Nephron progenitor cell (in vitro differentiated cells): ENCODE measurements around the gene RABGAP1.

Experiments used
- DNase-seq: peaks from one replicate; pipeline ENCODE4 v3.0.0; 2021
- H3K27ac Mint-ChIP-seq: 2 replicates; pipeline ENCODE4 v1.8.0; 2021; ENCODE audit warnings: mild to moderate bottlenecking, moderate library complexity, mixed read lengths
- H3K27me3 Mint-ChIP-seq: 2 replicates; pipeline ENCODE4 v1.8.0; 2021; ENCODE audit warnings: mild to moderate bottlenecking, low read depth, mixed read lengths; ENCODE audit not compliant: poor library complexity
- H3K36me3 Mint-ChIP-seq: 2 replicates; pipeline ENCODE4 v1.8.0; 2021; ENCODE audit warnings: low read depth, mixed read lengths
- H3K4me1 Mint-ChIP-seq: 2 replicates; pipeline ENCODE4 v1.8.0; 2021; ENCODE audit warnings: mixed read lengths
- H3K4me3 Mint-ChIP-seq: 2 replicates; pipeline ENCODE4 v1.8.0; 2021; ENCODE audit warnings: mild to moderate bottlenecking, moderate library complexity, mixed read lengths
- H3K9me3 Mint-ChIP-seq: 2 replicates; pipeline ENCODE4 v1.8.0; 2021; ENCODE audit warnings: mild to moderate bottlenecking, moderate library complexity, mixed read lengths
- CTCF ChIP-seq: fragments of 200-600 bp; sonication (generic); IDR thresholded peaks from 2 replicates; pipeline ENCODE4 v1.5.0; 2021; ENCODE audit warnings: antibody characterized with exemption

Gene RABGAP1

GRCh38 chr9:123115146-123115913 lies 174.5 kb downstream of the RABGAP1 start:
- TF ChIP-seq CTCF, result no peak
- Mint-ChIP-seq H3K9me3 (no peaks in the 10 kb centered on the region), H3K36me3 (peaks cover 14% of the 10 kb centered on the region), H3K4me3 (no peak overlapping the region), H3K27me3 (no peaks in the 10 kb centered on the region), H3K27ac (no peak overlapping the region), H3K4me1 (peaks cover 22% of the 10 kb centered on the region)
- DNase-seq, result no peak

GRCh38 chr9:123116036-123116435 lies 175.2 kb downstream of the RABGAP1 start:
- DNase-seq, result no peak
- Mint-ChIP-seq H3K27ac (peak overlapping the region; percentile 49), H3K9me3 (no peaks in the 10 kb centered on the region), H3K36me3 (peaks cover 14% of the 10 kb centered on the region), H3K4me3 (no peak overlapping the region), H3K27me3 (no peaks in the 10 kb centered on the region), H3K4me1 (peaks cover 22% of the 10 kb centered on the region)
- TF ChIP-seq CTCF, result no peak

- H3K27me3 Mint-ChIP-seq, result no peaks in the 10 kb centered on the region
- DNase-seq, result no peak
- H3K36me3 Mint-ChIP-seq, result peaks cover 17% of the 10 kb centered on the region
- no peak overlapping the region for H3K4me3 Mint-ChIP-seq
- no peak overlapping the region for H3K27ac Mint-ChIP-seq
- H3K4me1 Mint-ChIP-seq, result peaks cover 13% of the 10 kb centered on the region
- no peaks in the 10 kb centered on the region for H3K9me3 Mint-ChIP-seq
- no peak for TF ChIP-seq CTCF
Observed at GRCh38 chr9:123119566-123119965, 178.7 kb downstream of the RABGAP1 start.

- no peak overlapping the region for H3K27ac Mint-ChIP-seq
- DNase-seq, result no peak
- H3K4me3 Mint-ChIP-seq, result no peak overlapping the region
- peaks cover 17% of the 10 kb centered on the region for H3K36me3 Mint-ChIP-seq
- H3K4me1 Mint-ChIP-seq, result peaks cover 13% of the 10 kb centered on the region
- H3K27me3 Mint-ChIP-seq, result no peaks in the 10 kb centered on the region
- no peak for TF ChIP-seq CTCF
- H3K9me3 Mint-ChIP-seq, result no peaks in the 10 kb centered on the region
Observed at GRCh38 chr9:123120131-123120530, 179.3 kb downstream of the RABGAP1 start.

GRCh38 chr9:123120953-123121352 lies 180.1 kb downstream of the RABGAP1 start:
- Mint-ChIP-seq H3K4me1 (peaks cover 14% of the 10 kb centered on the region), H3K36me3 (peaks cover 10% of the 10 kb centered on the region), H3K4me3 (no peak overlapping the region), H3K9me3 (no peaks in the 10 kb centered on the region), H3K27ac (no peak overlapping the region), H3K27me3 (no peaks in the 10 kb centered on the region)
- no peak for DNase-seq
- TF ChIP-seq CTCF, result no peak

GRCh38 chr9:123121457-123121856 lies 180.6 kb downstream of the RABGAP1 start:
- H3K9me3 Mint-ChIP-seq, result no peaks in the 10 kb centered on the region
- H3K27me3 Mint-ChIP-seq, result no peaks in the 10 kb centered on the region
- no peak overlapping the region for H3K27ac Mint-ChIP-seq
- no peak for TF ChIP-seq CTCF
- H3K4me1 Mint-ChIP-seq, result peaks cover 19% of the 10 kb centered on the region
- DNase-seq, result no peak
- peaks cover 13% of the 10 kb centered on the region for H3K36me3 Mint-ChIP-seq
- H3K4me3 Mint-ChIP-seq, result no peak overlapping the region
